GM06990 (cell line): ENCODE data around the gene ZBTB33.

ENCODE experiments used
- DNase-seq: peaks from one replicate; pipeline ENCODE4 v3.0.0-alpha.2; 2011; ENCODE audit not compliant: insufficient read length; ENCODE audit errors: extremely low read depth
- H3K27me3 ChIP-seq: replicated peaks from 2 replicates; pipeline ENCODE4 v1.6.0; 2011; ENCODE audit warnings: low read length; ENCODE audit not compliant: control insufficient read depth, insufficient read depth
- H3K36me3 ChIP-seq: 2 replicates; pipeline ENCODE4 v1.5.1; 2011; ENCODE audit warnings: low read length; ENCODE audit not compliant: control insufficient read depth, insufficient read depth
- H3K4me3 ChIP-seq: replicated peaks from 2 replicates; pipeline ENCODE4 v1.5.1; 2011; ENCODE audit warnings: low read depth, mild to moderate bottlenecking, control low read depth, low read length
- CTCF ChIP-seq: IDR thresholded peaks from 2 replicates; pipeline ENCODE4 v1.5.1; 2011; ENCODE audit warnings: low read length, control low read depth, mild to moderate bottlenecking, inconsistent platforms; ENCODE audit not compliant: insufficient read depth, poor library complexity, severe bottlenecking

Gene ZBTB33

GRCh38 chrX:120236687-120237479 is 13.7 kb upstream of the ZBTB33 start:
- TF ChIP-seq CTCF = no peak
- Histone ChIP-seq H3K27me3 (no peaks in the 10 kb centered on the region), H3K4me3 (no peak overlapping the region), H3K36me3 (no peaks in the 10 kb centered on the region)
- DNase-seq = no peak

- H3K4me3 ChIP-seq = no peak overlapping the region
- H3K27me3 ChIP-seq = no peaks in the 10 kb centered on the region
- no peak for TF ChIP-seq CTCF
- H3K36me3 ChIP-seq = no peaks in the 10 kb centered on the region
- no peak for DNase-seq
These were observed 11.7 kb upstream of the ZBTB33 start for GRCh38 chrX:120238933-120239332.

GRCh38 chrX:120242813-120243212 is 7.8 kb upstream of the ZBTB33 start:
- Histone ChIP-seq H3K4me3 (no peak overlapping the region), H3K27me3 (no peaks in the 10 kb centered on the region), H3K36me3 (no peaks in the 10 kb centered on the region)
- no peak for DNase-seq
- no peak for TF ChIP-seq CTCF

- no peak for DNase-seq
- peak overlapping the region; percentile 74 for H3K4me3 ChIP-seq
- no peaks in the 10 kb centered on the region for H3K27me3 ChIP-seq
- no peaks in the 10 kb centered on the region for H3K36me3 ChIP-seq
- no peak for TF ChIP-seq CTCF
These were observed 6.2 kb upstream of the ZBTB33 start for GRCh38 chrX:120244395-120244734.

GRCh38 chrX:120244735-120245498 is 5.7 kb upstream of the ZBTB33 start:
- Histone ChIP-seq H3K27me3 (no peaks in the 10 kb centered on the region), H3K36me3 (no peaks in the 10 kb centered on the region), H3K4me3 (peak overlapping the region; percentile 74)
- DNase-seq = peak; percentile 66
- no peak for TF ChIP-seq CTCF
